Measurements from ENCODE around the gene RTN4RL1. TPM values are rescaled to one million over a fixed set of nuclear protein-coding genes. Genes with fewer than 3 reads are reported as not detected.

RTN4RL1 gene
- under 0.01 and 0.23 TPM in 2 replicates for total RNA-seq (ENCODE audit: low replicate concordance)

GRCh38 chr17:2025220-2025621, at the start of gene RTN4RL1:
TSS of gene RTN4RL1 (minus strand) at chr17:2025334. CDS start at chr17:2024865, 469 bp downstream.

GRCh38 chr17:2054512-2055291, 29.6 kb upstream of the RTN4RL1 start, which contains the start of gene HIC1:
TSS of gene HIC1 (plus strand) at chr17:2055103. CDS start at chr17:2056691, 1,588 bp downstream.

GRCh38 chr17:2041561-2042389, 16.6 kb upstream of the RTN4RL1 start, which contains the start of gene OVCA2:
TSS of gene OVCA2 (plus strand) at chr17:2042022. CDS start at chr17:2042048, 26 bp downstream.

GRCh38 chr17:2029911-2030778, 5.0 kb upstream of the RTN4RL1 start, which contains the start of gene DPH1:
TSS of gene DPH1 (plus strand) at chr17:2030153. CDS start at chr17:2030170, 17 bp downstream.

Other genes with a start within 250 kb of the RTN4RL1 start
- gene SMYD4, start 195.4 kb downstream of the RTN4RL1 start, total RNA-seq (ENCODE audit: low replicate concordance), result 5.9 and 7.6 TPM in 2 replicates
- gene RPA1, start 195.3 kb downstream of the RTN4RL1 start, total RNA-seq (ENCODE audit: low replicate concordance), result 36.0 and 55.3 TPM in 2 replicates
- gene DPH1, start 4.8 kb upstream of the RTN4RL1 start, total RNA-seq (ENCODE audit: low replicate concordance), result 13.0 and 25.9 TPM in 2 replicates
- 6.4 and 37.1 TPM in 2 replicates for gene OVCA2, start 16.7 kb upstream of the RTN4RL1 start, total RNA-seq (ENCODE audit: low replicate concordance)
- gene HIC1, start 29.8 kb upstream of the RTN4RL1 start, total RNA-seq (ENCODE audit: low replicate concordance), result 8.3 and 20.7 TPM in 2 replicates